Esophagus squamous epithelium (tissue), 4 donors: ENCODE measurements around the gene YIF1A.

Experiments
- CTCF ChIP-seq, 6 experiments: fragments of 450-650 bp in 4 of 6; fragments of 200-600 bp in 2 of 6; sonication (generic) in 2 of 6; IDR thresholded peaks; one replicate each; pipeline ENCODE4 v1.5.1; 2016 to 2019; ENCODE audit warnings: antibody characterized with exemption in 6 of 6, mild to moderate bottlenecking in 4 of 6, moderate library complexity in 4 of 6
- POLR2A ChIP-seq, 4 donors: fragments of 450-650 bp; IDR thresholded peaks; one replicate each; pipeline ENCODE4 v1.6.1; 2017; ENCODE audit warnings: antibody characterized with exemption in 4 of 4, mild to moderate bottlenecking in 4 of 4, moderate library complexity in 3 of 4

- TF ChIP-seq CTCF (IDR thresholded peaks at IDR 0.05): no peak
- TF ChIP-seq POLR2A (IDR thresholded peaks at IDR 0.05): no peak
These were observed 17.1 kb downstream of the YIF1A start for GRCh38 chr11:66271816-66272215.
